CD4-positive, alpha-beta T cell (primary cell): Measurements from ENCODE around the gene PLPP7. TPM values are rescaled to one million over a fixed set of nuclear protein-coding genes. Genes with fewer than 3 reads are reported as not detected.
A peak's percentile ranks its signal among the peaks of the same experiment; 100 is the strongest.

ENCODE experiments used
- ATAC-seq: fragments of 200-7000 bp; cut with Tn5 transposase; one replicate; pipeline ENCODE4 v1.10.0; 2022; ENCODE audit warnings: mild to moderate bottlenecking; ENCODE audit not compliant: poor library complexity
- CTCF ChIA-PET: fragments of 350-600 bp; sonication (Branson Sonifier 250); formaldehyde crosslinking; loops from one replicate; lab custom pipeline; 2021; ENCODE audit warnings: antibody characterized with exemption, inconsistent platforms; lab: Charles Lee
- POLR2A ChIA-PET: fragments of 350-600 bp; sonication (Branson Sonifier 250); formaldehyde crosslinking; loops from one replicate; lab custom pipeline; 2021; ENCODE audit warnings: antibody characterized with exemption, inconsistent platforms; lab: Charles Lee
- DNase-seq, 14 experiments: peaks; one replicate each; pipeline ENCODE4 v3.0.0-alpha.2; 2013 to 2020; ENCODE audit warnings: mixed read lengths in 2 of 14
- H3K27ac ChIP-seq, 2 donors: one replicate each; pipeline versions ENCODE4 v1.5.1 to v1.7.0; 2013; ENCODE audit warnings: low read length in 2 of 2, low read depth in 1 of 2, mild to moderate bottlenecking in 1 of 2
- H3K27me3 ChIP-seq, 2 experiments: 1 replicate in 1 of 2; 2 replicates in 1 of 2; pipeline versions ENCODE4 v1.6.1 to v1.7.0; 2013; ENCODE audit warnings: low read length in 2 of 2, control low read depth in 1 of 2, mild to moderate bottlenecking in 1 of 2, moderate library complexity in 1 of 2; ENCODE audit not compliant: insufficient read depth in 2 of 2, control insufficient read depth in 1 of 2
- H3K36me3 ChIP-seq: one replicate; pipeline ENCODE4 v1.6.1; 2013; ENCODE audit warnings: low read length, control low read depth; ENCODE audit not compliant: insufficient read depth
- H3K4me1 ChIP-seq: one replicate; pipeline ENCODE4 v1.6.1; 2013; ENCODE audit warnings: low read length, control low read depth; ENCODE audit not compliant: insufficient read depth
- H3K4me3 ChIP-seq: one replicate; pipeline ENCODE4 v1.5.1; 2013; ENCODE audit warnings: mild to moderate bottlenecking, low read length, moderate library complexity
- H3K9me3 ChIP-seq, 2 experiments: 1 replicate in 1 of 2; 2 replicates in 1 of 2; pipeline versions ENCODE4 v1.6.1 to v1.7.0; 2013; ENCODE audit warnings: low read length in 2 of 2, mild to moderate bottlenecking in 2 of 2, control low read depth in 1 of 2, moderate library complexity in 1 of 2; ENCODE audit not compliant: control insufficient read depth in 1 of 2, insufficient read depth in 1 of 2
- H3K27ac Mint-ChIP-seq: one replicate; pipeline ENCODE4 v1.8.0; 2020; ENCODE audit warnings: mixed read lengths
- H3K27me3 Mint-ChIP-seq: one replicate; pipeline ENCODE4 v1.8.0; 2021; ENCODE audit warnings: mixed read lengths
- H3K36me3 Mint-ChIP-seq: one replicate; pipeline ENCODE4 v1.8.0; 2021; ENCODE audit warnings: low read depth, mixed read lengths
- H3K4me1 Mint-ChIP-seq: one replicate; pipeline ENCODE4 v1.8.0; 2021; ENCODE audit warnings: low read depth, mixed read lengths
- H3K4me3 Mint-ChIP-seq: one replicate; pipeline ENCODE4 v1.8.0; 2020; ENCODE audit warnings: mild to moderate bottlenecking, mixed read lengths
- H3K9me3 Mint-ChIP-seq: one replicate; pipeline ENCODE4 v1.8.0; 2020; ENCODE audit warnings: mixed read lengths
- CTCF ChIP-seq: fragments of 200-600 bp; IDR thresholded peaks from one replicate; pipeline ENCODE4 v1.8.0; 2022; ENCODE audit warnings: antibody characterized with exemption, mild to moderate bottlenecking
- intact Hi-C, 2 experiments: fragments of 100-400 bp; cut with DNase I in 1 of 2; cut with micrococcal nuclease in 1 of 2; formaldehyde crosslinking; loops; one replicate each; pipeline versions ENCODE4 v1.15.1 to v1.9.0; 2023 to 2025; cut with DNase I, micrococcal nuclease
- total RNA-seq, 174 experiments: library from RNA in 2 of 174; stranded (reverse) in 2 of 174; gene quantifications; one replicate each; pipeline ENCODE4 v1.2.3 and lab custom pipeline; 2021 to 2026

PLPP7 gene
- total RNA-seq, 2 experiments from 2014 or later, result 0.22 TPM; not detected in 1

GRCh38 chr9:131254626-131255025 lies 34.9 kb upstream of the PLPP7 start:
- ATAC-seq, result no peak

GRCh38 chr9:131255676-131256197 lies 33.8 kb upstream of the PLPP7 start:
- H3K4me1 ChIP-seq, result peaks cover 100% of the 10 kb centered on the region
- ChIA-PET CTCF (interaction anchor here (0.8 to 2.4 kb wide), 8 partner anchors 15 to 80 kb away, joined by 3 to 18 read pairs (median 4); partner anchors contain the start of gene FAM78A), POLR2A (interaction anchor here (0.6 to 18.0 kb wide), 23 partner anchors 10 to 1099 kb away, joined by 3 to 738 read pairs (median 5); partner anchors contain the start of genes FAM78A, NUP214, PLPP7 and SETX)
- H3K36me3 ChIP-seq, result peaks cover 31% of the 10 kb centered on the region
- H3K27me3 ChIP-seq, result no peaks in the 10 kb centered on the region
- Mint-ChIP-seq H3K27me3 (no peaks in the 10 kb centered on the region), H3K9me3 (no peaks in the 10 kb centered on the region), H3K4me3 (peak overlapping the region; percentile 90), H3K36me3 (peaks cover 35% of the 10 kb centered on the region), H3K4me1 (peaks cover 61% of the 10 kb centered on the region), H3K27ac (peak overlapping the region; percentile 98)
- no peaks in the 10 kb centered on the region for H3K9me3 ChIP-seq
- peak overlapping the region; percentile 81 to 91 for H3K27ac ChIP-seq
- no peak for ATAC-seq
- peak overlapping the region; percentile 52 for H3K4me3 ChIP-seq
- intact Hi-C loops, result loop anchor here in 1 of 2 experiments (1.0 to 2.0 kb wide), 3 partner anchors 14 to 19 kb away; no protein-coding TSS in a partner anchor
- no peak for TF ChIP-seq CTCF
- peak in 1 of 14 experiments; percentile 39 for DNase-seq

More at GRCh38 chr9:131254626-131255025, 34.9 kb upstream of the PLPP7 start:
- POLR2A ChIA-PET, result interaction anchor here (0.9 to 18.0 kb wide), 3 partner anchors 16 to 82 kb away, joined by 3 to 738 read pairs (median 130); partner anchors contain the start of gene FAM78A
- H3K9me3 ChIP-seq, result no peaks in the 10 kb centered on the region
- peak in 2 of 14 experiments; percentile 7 to 22 for DNase-seq
- CTCF ChIA-PET, result no interaction called here
- H3K4me3 ChIP-seq, result no peak overlapping the region
- intact Hi-C loops, result loop anchor here in 1 of 2 experiments (5.0 kb wide), 1 partner anchor 83 kb away; no protein-coding TSS in a partner anchor
- peaks cover 91% of the 10 kb centered on the region for H3K4me1 ChIP-seq
- H3K36me3 ChIP-seq, result peaks cover 20% of the 10 kb centered on the region
- peak overlapping the region; percentile 81 to 91 for H3K27ac ChIP-seq
- Mint-ChIP-seq H3K4me1 (peaks cover 54% of the 10 kb centered on the region), H3K9me3 (no peaks in the 10 kb centered on the region), H3K4me3 (peak overlapping the region; percentile 85), H3K27me3 (no peaks in the 10 kb centered on the region), H3K36me3 (peaks cover 24% of the 10 kb centered on the region), H3K27ac (peak overlapping the region; percentile 98)
- no peak for TF ChIP-seq CTCF
- no peaks in the 10 kb centered on the region for H3K27me3 ChIP-seq

- intact Hi-C loops, result loop anchor here in 1 of 2 experiments (2.0 kb wide), 1 partner anchor 17 kb away; no protein-coding TSS in a partner anchor
- H3K27ac ChIP-seq, result peak overlapping the region; percentile 63 to 91
- ChIA-PET POLR2A (interaction anchor here (1.5 to 18.0 kb wide), 8 partner anchors 13 to 149 kb away, joined by 5 to 738 read pairs (median 9); partner anchors contain the start of genes FAM78A, NUP214 and PLPP7), CTCF (interaction anchor here (1.6 to 2.4 kb wide), 4 partner anchors 13 to 79 kb away, joined by 3 to 18 read pairs (median 6); no protein-coding TSS in a partner anchor)
- H3K9me3 ChIP-seq, result no peaks in the 10 kb centered on the region
- peak overlapping the region; percentile 98 for H3K27ac Mint-ChIP-seq
- peaks cover 68% of the 10 kb centered on the region for H3K4me1 Mint-ChIP-seq
- H3K4me3 ChIP-seq, result no peak overlapping the region
- no peak for ATAC-seq
- peak overlapping the region; percentile 82 for H3K4me3 Mint-ChIP-seq
- DNase-seq, result peak in 2 of 14 experiments; percentile 3 to 5
- H3K4me1 ChIP-seq, result peaks cover 100% of the 10 kb centered on the region
- no peaks in the 10 kb centered on the region for H3K27me3 Mint-ChIP-seq
- no peaks in the 10 kb centered on the region for H3K9me3 Mint-ChIP-seq
- no peaks in the 10 kb centered on the region for H3K27me3 ChIP-seq
- H3K36me3 Mint-ChIP-seq, result peaks cover 52% of the 10 kb centered on the region
- no peak for TF ChIP-seq CTCF
- H3K36me3 ChIP-seq, result peaks cover 45% of the 10 kb centered on the region
Measured at GRCh38 chr9:131257266-131258025, 32.1 kb upstream of the PLPP7 start.
